Measurements from ENCODE around the gene TRIOBP.
"Not testable (repeated sequence)": the region's sequence is repeated elsewhere in the genome, so short reads cannot be mapped to it uniquely, and the experiment has no call there.

The TRIOBP gene

DNA sequence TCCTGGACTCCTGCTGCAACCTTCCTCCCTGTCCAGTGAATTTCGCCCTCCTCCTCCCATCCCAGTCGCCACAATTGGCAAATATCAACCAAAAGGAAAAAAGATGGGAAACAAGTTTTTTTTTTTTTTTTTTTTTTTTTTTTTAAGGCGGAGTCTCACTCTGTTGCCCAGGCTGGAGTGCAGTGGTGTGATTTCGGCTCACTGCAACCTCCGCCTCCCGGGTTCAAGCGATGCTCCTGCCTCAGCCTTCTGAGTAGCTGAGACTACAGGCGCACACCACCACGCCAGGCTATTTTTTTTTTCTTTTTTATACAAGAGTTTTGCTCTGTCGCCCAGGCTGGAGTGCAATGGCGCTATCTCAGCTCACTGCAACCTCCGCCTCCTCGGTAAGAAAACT, 590 bp upstream of the TRIOBP start:
- H3K4me1 ChIP-seq (ENCODE audit: control insufficient read depth, insufficient read depth, low read length); DNase-seq (ENCODE audit: low read depth, low spot score); H3K27ac ChIP-seq (ENCODE audit: low read length); H3K27me3 ChIP-seq (ENCODE audit: control insufficient read depth, insufficient read depth, low read length); H3K4me3 ChIP-seq (ENCODE audit: low read length); H3K9me3 ChIP-seq (ENCODE audit: control insufficient read depth, insufficient read depth, low read length): not testable (repeated sequence)
- no CpG with 5 or more reads among the region's 13 CpGs for WGBS (ENCODE audit: insufficient coverage, insufficient read length)
- peaks cover 16% of the 10 kb centered on the region for H3K36me3 ChIP-seq (ENCODE audit: control insufficient read depth, insufficient read depth, low read length)

DNA sequence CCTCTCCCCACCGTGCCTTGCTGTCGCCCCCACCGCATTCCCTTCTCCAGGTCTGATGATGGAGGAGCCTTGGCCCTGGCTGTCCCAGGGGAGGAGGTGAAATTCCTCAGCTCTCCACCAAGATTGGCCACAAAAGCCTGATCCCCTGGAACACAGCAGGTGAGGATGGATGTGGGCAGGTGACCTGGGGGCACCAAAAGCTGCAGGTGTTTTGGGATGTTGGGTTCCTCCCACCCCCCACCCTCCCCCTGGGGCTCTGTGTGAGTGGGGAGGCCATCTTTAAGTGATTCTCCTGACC, 639 bp downstream of the TRIOBP start:
- WGBS (ENCODE audit: insufficient coverage, insufficient read length): no CpG with 5 or more reads among the region's 3 CpGs
- Histone ChIP-seq H3K27ac (ENCODE audit: low read length) (no peak overlapping the region), H3K27me3 (ENCODE audit: control insufficient read depth, insufficient read depth, low read length) (no peaks in the 10 kb centered on the region), H3K36me3 (ENCODE audit: control insufficient read depth, insufficient read depth, low read length) (peaks cover 12% of the 10 kb centered on the region), H3K9me3 (ENCODE audit: control insufficient read depth, insufficient read depth, low read length) (no peaks in the 10 kb centered on the region), H3K4me3 (ENCODE audit: low read length) (peak overlapping the region; percentile 42; the same call in 1 of the 2 replicates), H3K4me1 (ENCODE audit: control insufficient read depth, insufficient read depth, low read length) (no peaks in the 10 kb centered on the region; the same call in 1 of the 2 replicates)
- DNase-seq (ENCODE audit: low read depth, low spot score): no peak

DNA sequence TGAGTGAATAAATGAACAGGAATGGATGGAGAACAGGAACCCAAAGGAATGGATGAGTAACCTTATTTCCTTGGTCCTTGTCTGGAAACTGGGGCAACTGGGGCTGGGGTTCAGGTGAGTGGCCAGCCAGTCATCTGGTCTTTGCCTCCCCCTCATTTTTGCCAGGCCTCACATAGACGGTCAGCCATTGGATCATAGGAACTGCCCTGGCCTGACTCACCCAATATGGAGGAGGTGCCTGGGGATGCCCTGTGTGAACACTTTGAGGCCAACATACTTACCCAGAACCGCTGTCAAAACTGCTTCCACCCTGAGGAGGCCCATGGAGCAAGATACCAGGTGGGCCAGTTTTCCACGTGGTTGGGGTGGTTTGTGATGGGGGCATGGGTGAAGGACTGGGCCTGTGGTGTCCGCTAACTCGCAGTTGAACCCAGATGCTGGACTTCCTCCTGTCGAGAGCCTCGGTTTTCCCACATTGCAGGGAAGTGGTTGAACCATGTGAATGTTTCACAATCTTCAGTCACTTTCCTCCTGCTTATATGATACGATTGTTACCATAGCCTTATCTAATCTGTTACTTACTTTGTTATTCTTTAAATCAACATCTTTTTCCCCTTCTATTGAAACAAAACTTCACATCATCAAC, 4.4 kb downstream of the TRIOBP start:
- peaks cover 8% of the 10 kb centered on the region for H3K36me3 ChIP-seq (ENCODE audit: control insufficient read depth, insufficient read depth, low read length)
- no peaks in the 10 kb centered on the region for H3K27me3 ChIP-seq (ENCODE audit: control insufficient read depth, insufficient read depth, low read length)
- no peaks in the 10 kb centered on the region for H3K4me1 ChIP-seq (ENCODE audit: control insufficient read depth, insufficient read depth, low read length)
- no CpG with 5 or more reads among the region's 8 CpGs for WGBS (ENCODE audit: insufficient coverage, insufficient read length)
- no peaks in the 10 kb centered on the region for H3K9me3 ChIP-seq (ENCODE audit: control insufficient read depth, insufficient read depth, low read length)
- DNase-seq (ENCODE audit: low read depth, low spot score): no peak
- H3K27ac ChIP-seq (ENCODE audit: low read length): no peak overlapping the region
- H3K4me3 ChIP-seq (ENCODE audit: low read length): no peak overlapping the region

DNA sequence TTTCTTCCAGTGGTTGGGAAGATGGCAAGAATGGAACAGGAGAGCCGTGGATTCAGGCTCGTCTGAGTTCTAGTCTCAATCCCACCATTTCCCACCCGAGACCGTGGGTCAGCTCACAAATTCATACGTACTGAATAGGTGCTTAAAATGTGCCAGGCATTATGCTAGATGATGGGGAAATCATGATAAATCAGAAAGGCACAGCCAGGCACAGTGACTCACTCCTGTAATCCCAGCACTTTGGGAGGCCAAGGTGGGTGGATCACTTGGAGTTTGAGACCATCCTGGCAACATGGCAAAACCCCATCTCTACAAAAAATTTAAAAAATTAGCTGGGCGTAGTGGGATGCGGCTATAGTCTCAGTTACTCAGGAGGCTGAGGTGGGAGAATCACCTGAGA, 7.1 kb downstream of the TRIOBP start:
- Histone ChIP-seq H3K27me3 (ENCODE audit: control insufficient read depth, insufficient read depth, low read length) (no peaks in the 10 kb centered on the region), H3K4me3 (ENCODE audit: low read length) (no peak overlapping the region), H3K4me1 (ENCODE audit: control insufficient read depth, insufficient read depth, low read length) (no peaks in the 10 kb centered on the region), H3K27ac (ENCODE audit: low read length) (no peak overlapping the region), H3K9me3 (ENCODE audit: control insufficient read depth, insufficient read depth, low read length) (no peaks in the 10 kb centered on the region), H3K36me3 (ENCODE audit: control insufficient read depth, insufficient read depth, low read length) (peaks cover 8% of the 10 kb centered on the region)
- WGBS (ENCODE audit: insufficient coverage, insufficient read length): no CpG with 5 or more reads among the region's 7 CpGs
- DNase-seq (ENCODE audit: low read depth, low spot score): no peak

DNA sequence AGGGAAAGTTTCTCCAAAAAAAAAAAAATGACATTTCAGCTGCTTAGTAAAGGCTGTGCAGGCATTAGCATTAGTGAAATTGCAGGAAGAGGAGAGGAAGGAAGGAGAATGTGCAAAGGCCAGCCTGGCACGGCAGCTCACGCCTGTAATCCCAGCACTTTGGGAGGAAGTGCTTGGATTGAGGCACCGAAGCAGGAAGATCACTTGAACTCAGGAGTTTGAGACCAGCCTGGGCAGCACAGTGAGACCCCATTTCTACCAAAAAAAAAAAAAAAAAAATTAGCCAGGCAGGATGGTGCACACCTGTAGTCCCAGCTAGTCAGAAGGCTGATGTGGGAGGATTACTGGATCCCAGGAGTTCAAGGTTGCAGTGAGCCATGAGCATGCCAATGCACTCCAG, 7.8 kb downstream of the TRIOBP start:
- Histone ChIP-seq H3K27me3 (ENCODE audit: control insufficient read depth, insufficient read depth, low read length) (no peaks in the 10 kb centered on the region), H3K9me3 (ENCODE audit: control insufficient read depth, insufficient read depth, low read length) (no peaks in the 10 kb centered on the region), H3K4me3 (ENCODE audit: low read length) (no peak overlapping the region), H3K36me3 (ENCODE audit: control insufficient read depth, insufficient read depth, low read length) (peaks cover 8% of the 10 kb centered on the region), H3K4me1 (ENCODE audit: control insufficient read depth, insufficient read depth, low read length) (no peaks in the 10 kb centered on the region), H3K27ac (ENCODE audit: low read length) (no peak overlapping the region)
- DNase-seq (ENCODE audit: low read depth, low spot score): no peak
- WGBS (ENCODE audit: insufficient coverage, insufficient read length): no CpG with 5 or more reads among the region's 3 CpGs

DNA sequence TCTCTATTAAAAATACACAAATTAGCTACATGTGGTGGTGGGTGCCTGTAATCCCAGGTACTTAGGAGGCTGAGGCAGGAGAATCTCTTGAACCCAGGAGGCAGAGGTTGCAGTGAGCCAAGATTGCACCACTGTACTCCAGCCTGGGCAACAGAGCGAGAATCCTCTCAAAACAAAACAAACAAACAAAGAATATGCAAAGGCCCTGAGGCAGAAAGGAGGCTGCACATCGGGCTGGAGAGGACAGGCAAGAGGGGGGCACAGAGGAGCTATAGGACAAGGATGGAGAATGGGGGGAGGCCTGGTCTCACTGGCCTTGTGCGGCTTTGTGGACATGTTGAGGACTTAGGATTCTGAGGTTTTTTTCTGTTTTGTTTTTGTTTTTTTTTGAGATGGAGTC, 8.4 kb downstream of the TRIOBP start:
- no peaks in the 10 kb centered on the region for H3K27me3 ChIP-seq (ENCODE audit: control insufficient read depth, insufficient read depth, low read length)
- H3K36me3 ChIP-seq (ENCODE audit: control insufficient read depth, insufficient read depth, low read length): peaks cover 13% of the 10 kb centered on the region
- no peaks in the 10 kb centered on the region for H3K9me3 ChIP-seq (ENCODE audit: control insufficient read depth, insufficient read depth, low read length)
- no peaks in the 10 kb centered on the region for H3K4me1 ChIP-seq (ENCODE audit: control insufficient read depth, insufficient read depth, low read length)
- no peak overlapping the region for H3K27ac ChIP-seq (ENCODE audit: low read length)
- H3K4me3 ChIP-seq (ENCODE audit: low read length): no peak overlapping the region
- WGBS (ENCODE audit: insufficient coverage, insufficient read length): no CpG with 5 or more reads among the region's 3 CpGs
- no peak for DNase-seq (ENCODE audit: low read depth, low spot score)

DNA sequence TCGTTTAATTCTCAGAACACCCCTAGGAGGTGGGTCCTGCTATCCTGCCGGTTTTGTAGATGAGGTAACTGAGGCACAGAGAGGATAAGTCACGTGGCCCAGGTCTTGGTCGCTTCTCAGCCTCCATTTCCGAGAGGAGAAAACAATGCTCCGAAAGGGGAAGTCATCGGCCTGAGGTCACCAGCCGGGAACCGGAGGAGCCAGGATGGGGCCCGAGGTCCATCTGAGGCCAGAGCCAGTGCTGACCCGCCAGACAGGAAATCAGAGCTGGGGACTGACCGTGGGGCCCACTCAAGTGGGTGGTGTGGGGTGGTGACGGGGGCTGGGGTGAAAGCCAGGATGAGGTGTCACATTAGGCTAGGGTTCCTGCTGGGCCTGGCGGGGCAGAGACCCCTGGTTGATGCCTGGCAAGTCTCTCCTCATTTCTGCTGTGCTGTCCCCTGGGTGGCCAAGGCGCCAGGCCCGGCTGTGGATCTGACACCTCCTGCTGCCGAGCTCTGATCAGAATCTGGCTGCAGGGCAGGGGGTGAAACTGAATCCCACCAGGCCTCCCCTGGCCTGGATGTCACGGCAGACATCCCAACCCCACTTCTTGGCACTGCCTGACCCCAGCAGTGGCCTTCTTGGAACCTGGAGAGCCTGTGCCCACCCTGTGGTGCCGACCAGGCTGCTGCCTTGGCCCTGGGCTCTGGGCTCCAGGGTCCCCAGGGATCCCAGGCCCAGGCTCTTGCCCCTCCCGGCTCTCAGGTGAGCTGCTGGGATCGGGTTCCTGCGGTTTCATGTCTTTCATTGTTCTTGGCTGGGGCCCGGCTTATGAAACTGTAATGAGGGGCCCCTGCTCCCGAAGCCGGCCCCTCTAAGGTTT, 12.0 kb downstream of the TRIOBP start:
- Histone ChIP-seq H3K27ac (ENCODE audit: low read length) (no peak overlapping the region), H3K9me3 (ENCODE audit: control insufficient read depth, insufficient read depth, low read length) (no peaks in the 10 kb centered on the region), H3K4me3 (ENCODE audit: low read length) (no peak overlapping the region), H3K27me3 (ENCODE audit: control insufficient read depth, insufficient read depth, low read length) (no peaks in the 10 kb centered on the region), H3K36me3 (ENCODE audit: control insufficient read depth, insufficient read depth, low read length) (peaks cover 17% of the 10 kb centered on the region), H3K4me1 (ENCODE audit: control insufficient read depth, insufficient read depth, low read length) (no peaks in the 10 kb centered on the region)
- no CpG with 5 or more reads among the region's 25 CpGs for WGBS (ENCODE audit: insufficient coverage, insufficient read length)
- DNase-seq (ENCODE audit: low read depth, low spot score): no peak

DNA sequence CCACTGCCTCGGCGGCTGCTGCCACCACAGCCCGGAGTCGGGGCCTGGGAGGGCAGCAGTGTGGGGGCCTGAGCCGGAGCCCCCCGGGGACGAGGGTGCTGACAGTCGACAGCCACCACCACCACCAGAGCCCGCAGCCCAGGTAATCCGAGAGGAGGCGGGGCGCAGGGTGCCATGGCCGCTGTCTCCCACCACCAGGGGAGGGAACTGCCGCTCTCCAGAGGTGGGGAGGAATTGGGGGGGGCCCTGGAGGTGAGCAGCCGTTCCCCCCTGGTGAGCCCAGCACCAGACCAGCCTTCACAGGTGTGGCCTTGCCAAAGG, 12.6 kb downstream of the TRIOBP start:
- no peak overlapping the region for H3K27ac ChIP-seq (ENCODE audit: low read length)
- H3K4me1 ChIP-seq (ENCODE audit: control insufficient read depth, insufficient read depth, low read length): no peaks in the 10 kb centered on the region
- no peaks in the 10 kb centered on the region for H3K9me3 ChIP-seq (ENCODE audit: control insufficient read depth, insufficient read depth, low read length)
- no peak for DNase-seq (ENCODE audit: low read depth, low spot score)
- peaks cover 17% of the 10 kb centered on the region for H3K36me3 ChIP-seq (ENCODE audit: control insufficient read depth, insufficient read depth, low read length)
- no peaks in the 10 kb centered on the region for H3K27me3 ChIP-seq (ENCODE audit: control insufficient read depth, insufficient read depth, low read length)
- WGBS (ENCODE audit: insufficient coverage, insufficient read length): no CpG with 5 or more reads among the region's 15 CpGs
- no peak overlapping the region for H3K4me3 ChIP-seq (ENCODE audit: low read length)

DNA sequence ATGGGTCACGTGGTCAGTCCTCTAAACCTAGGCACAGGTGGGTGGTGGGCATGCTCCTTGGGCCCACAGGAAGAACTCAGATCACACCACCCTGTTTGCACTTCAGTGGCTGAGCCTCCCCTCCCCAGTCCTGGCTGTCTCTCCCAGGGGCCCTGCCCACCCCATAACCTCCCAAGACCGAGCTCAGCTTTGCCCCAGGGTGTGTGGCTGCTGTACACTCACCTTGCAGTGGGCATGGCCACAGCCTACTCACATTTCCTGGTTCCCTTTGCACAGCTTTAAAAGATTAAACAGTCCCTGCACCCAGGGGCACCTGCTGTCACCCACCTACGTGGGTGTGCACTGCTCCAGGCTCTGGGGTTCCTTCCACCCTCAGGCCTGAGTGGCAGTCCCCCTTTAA, 13.8 kb downstream of the TRIOBP start:
- no peak for DNase-seq (ENCODE audit: low read depth, low spot score)

DNA sequence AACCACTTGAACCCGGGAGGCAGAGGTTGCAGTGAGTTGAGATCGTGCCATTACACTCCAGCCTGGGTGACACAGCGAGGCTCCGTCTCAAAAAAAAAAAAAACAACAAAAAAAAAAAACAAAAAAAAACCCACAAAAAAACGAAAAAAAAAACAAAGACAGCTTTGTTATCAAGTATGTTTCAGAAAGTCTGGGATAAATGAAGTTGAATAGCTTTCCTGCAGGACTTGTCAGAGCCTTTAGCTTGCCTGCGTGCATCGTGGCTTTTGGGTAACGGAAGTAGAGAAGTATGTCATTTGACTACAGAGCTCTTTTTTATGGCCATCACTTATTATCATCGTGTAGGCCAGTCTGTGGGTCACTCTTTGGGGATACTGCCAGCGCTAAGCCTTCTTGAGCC, 14.6 kb downstream of the TRIOBP start:
- Histone ChIP-seq H3K36me3 (ENCODE audit: control insufficient read depth, insufficient read depth, low read length) (peaks cover 22% of the 10 kb centered on the region), H3K27me3 (ENCODE audit: control insufficient read depth, insufficient read depth, low read length) (no peaks in the 10 kb centered on the region), H3K4me1 (ENCODE audit: control insufficient read depth, insufficient read depth, low read length) (no peaks in the 10 kb centered on the region; the same call in 1 of the 2 replicates), H3K9me3 (ENCODE audit: control insufficient read depth, insufficient read depth, low read length) (no peaks in the 10 kb centered on the region), H3K27ac (ENCODE audit: low read length) (no peak overlapping the region), H3K4me3 (ENCODE audit: low read length) (no peak overlapping the region)
- no CpG with 5 or more reads among the region's 10 CpGs for whole genome bisulfite sequencing (ENCODE audit: insufficient coverage, insufficient read length)
- no peak for DNase-seq (ENCODE audit: low read depth, low spot score)

More for the DNA sequence above, 13.8 kb downstream of the TRIOBP start:
- no peaks in the 10 kb centered on the region for H3K9me3 ChIP-seq (ENCODE audit: control insufficient read depth, insufficient read depth, low read length)
- no peaks in the 10 kb centered on the region for H3K27me3 ChIP-seq (ENCODE audit: control insufficient read depth, insufficient read depth, low read length)
- no CpG with 5 or more reads among the region's 3 CpGs for WGBS (ENCODE audit: insufficient coverage, insufficient read length)
- peaks cover 21% of the 10 kb centered on the region for H3K36me3 ChIP-seq (ENCODE audit: control insufficient read depth, insufficient read depth, low read length)
- H3K4me3 ChIP-seq (ENCODE audit: low read length): no peak overlapping the region
- no peaks in the 10 kb centered on the region; the same call in 1 of the 2 replicates for H3K4me1 ChIP-seq (ENCODE audit: control insufficient read depth, insufficient read depth, low read length)
- no peak overlapping the region for H3K27ac ChIP-seq (ENCODE audit: low read length)

DNA sequence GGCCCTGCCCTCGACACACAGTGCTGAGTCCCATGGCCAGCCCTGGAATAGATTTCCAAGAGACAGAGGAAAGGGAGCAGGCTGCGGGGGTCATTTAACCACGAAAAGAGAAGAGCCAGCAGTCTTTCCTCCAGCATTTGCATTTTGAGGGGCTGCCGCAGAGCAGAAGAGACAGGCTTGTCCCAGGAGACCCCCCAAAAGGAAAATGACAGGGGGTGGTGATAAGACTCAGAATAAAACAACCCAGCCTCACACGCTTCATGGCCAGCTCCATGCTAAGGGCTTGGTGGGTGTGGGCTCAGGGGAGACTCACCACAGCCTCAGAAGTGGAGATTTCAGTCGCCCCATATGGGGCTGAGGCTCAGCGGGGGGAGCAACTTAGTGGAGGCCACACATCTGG, 16.9 kb downstream of the TRIOBP start:
- Histone ChIP-seq H3K27me3 (ENCODE audit: control insufficient read depth, insufficient read depth, low read length) (no peaks in the 10 kb centered on the region), H3K27ac (ENCODE audit: low read length) (no peak overlapping the region), H3K36me3 (ENCODE audit: control insufficient read depth, insufficient read depth, low read length) (peaks cover 22% of the 10 kb centered on the region), H3K4me3 (ENCODE audit: low read length) (no peak overlapping the region), H3K4me1 (ENCODE audit: control insufficient read depth, insufficient read depth, low read length) (no peaks in the 10 kb centered on the region; the same call in 1 of the 2 replicates), H3K9me3 (ENCODE audit: control insufficient read depth, insufficient read depth, low read length) (no peaks in the 10 kb centered on the region)
- no CpG with 5 or more reads among the region's 7 CpGs for WGBS (ENCODE audit: insufficient coverage, insufficient read length)
- DNase-seq (ENCODE audit: low read depth, low spot score): no peak
